ENCODE data around the gene TMEM135.

Gene TMEM135

DNA sequence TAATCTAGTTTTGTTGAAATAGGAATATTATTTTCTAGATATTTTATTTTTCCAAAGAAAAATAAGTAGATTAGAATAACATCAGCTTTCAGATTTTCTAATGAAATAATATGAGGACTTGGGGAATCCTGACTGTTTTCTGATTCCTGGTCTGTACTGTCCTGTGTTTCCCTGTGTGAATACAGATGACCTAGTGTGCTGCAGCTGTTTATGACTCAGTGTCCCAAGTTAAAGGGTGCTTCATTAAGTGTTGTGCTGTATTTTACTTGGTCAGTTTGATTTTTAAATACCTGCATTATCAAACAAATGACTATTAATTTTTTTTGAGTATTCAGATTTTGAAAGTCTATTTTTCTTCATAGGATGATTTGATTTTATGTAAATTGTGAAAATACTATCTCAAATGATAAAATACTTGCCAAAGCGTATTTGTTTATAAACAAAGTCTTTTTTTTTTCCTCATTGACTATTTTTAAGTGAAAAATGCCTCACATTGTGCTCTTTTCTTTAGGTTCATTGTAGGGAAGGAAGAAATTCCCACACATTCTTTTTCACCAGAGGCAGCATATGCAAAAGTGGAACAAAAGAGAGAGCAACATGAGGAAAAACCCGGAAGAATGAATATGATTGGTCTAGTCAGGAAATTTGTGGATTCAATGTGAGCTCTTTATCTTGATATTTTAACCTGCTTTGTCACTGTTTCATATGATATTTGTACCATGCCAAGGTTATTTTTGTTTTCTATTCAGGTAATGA is 264.2 kb downstream of the TMEM135 start:
- no peak for DNase-seq (ENCODE audit: low spot score)

DNA sequence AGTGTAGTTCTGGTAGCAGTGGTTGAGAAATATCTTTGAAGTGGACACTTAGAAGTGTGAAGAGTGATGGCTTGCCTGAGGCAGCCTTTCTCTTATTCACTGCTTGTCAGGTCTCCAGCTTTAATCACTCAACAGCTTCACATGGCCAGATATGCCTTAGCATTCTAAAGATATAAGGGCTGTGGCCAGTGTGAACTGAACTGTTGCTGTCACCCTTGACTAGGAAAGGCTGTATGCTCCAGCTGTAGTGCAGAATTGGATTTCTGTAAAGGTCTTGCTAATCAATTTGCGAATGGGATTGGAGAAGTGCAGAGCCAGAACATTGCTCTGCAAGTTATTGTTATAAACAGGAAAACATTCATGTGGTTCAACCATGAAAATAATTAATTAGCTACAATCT is 266.7 kb downstream of the TMEM135 start:
- DNase-seq (ENCODE audit: low spot score): no peak

DNA sequence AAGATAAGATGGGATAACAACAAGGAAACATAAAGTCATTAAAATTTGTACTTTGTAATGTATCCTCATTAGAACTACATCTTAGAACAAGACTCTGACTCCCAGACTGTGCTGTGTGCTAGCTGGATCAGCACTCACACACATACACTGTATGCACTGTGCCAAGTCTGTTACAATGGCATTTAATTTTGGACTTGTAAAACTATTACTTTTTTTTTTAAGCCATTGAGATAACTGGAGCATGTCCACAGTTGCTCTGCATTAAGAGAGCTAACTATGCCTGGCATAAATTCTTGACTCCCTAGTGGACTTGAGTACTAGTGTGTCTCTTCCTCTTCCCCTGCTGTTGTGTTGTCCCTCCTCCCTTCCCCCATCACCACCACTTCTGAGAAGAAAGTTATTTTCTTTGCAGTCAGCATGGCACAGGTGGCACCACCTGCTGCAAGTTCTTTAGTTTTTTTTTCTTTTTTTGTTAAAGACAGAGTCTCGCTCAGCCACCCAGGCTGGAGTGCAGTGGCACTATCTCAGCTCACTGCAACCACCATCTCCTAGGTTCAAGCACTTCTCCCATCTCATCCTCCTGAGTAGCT is 268.6 kb downstream of the TMEM135 start:
- no peak for DNase-seq (ENCODE audit: low spot score)

DNA sequence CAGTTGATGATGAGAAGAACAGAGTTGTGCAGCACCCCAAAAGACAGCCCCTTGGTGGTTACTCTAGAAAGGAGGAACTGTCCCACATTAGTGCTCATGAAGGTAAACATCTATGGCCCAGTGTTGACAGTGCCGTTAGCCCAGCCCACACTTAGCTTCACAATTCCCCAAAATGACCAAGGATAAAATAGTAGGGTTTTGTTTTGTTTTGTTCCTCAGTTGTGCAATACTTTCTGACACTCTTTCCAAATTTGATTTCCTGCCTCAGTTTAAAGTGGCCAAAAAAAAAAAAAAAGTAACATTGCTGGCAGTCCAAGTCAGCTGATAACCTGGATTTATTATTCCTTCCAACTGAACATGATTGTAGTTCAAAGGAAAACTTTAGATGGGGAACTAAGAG is 269.4 kb downstream of the TMEM135 start:
- no peak for DNase-seq (ENCODE audit: low spot score)

DNA sequence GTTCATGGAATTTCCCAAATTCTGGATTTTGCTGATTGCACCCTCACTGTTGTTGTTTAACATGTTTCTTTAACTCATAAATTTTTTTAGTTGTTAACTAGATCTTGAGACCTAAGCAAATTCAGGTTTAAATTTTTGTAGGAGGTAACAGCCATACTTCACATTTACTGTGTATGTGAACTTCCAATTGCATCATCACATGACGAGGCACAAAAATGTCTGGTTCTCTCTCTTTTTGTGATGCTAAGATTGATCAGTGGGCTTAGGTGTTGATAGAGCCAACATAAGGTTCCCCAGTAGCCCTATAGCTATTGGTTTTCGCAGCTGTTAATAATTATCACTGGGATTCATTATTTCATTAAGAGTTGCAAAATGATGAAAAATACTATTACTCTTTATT is 277.5 kb downstream of the TMEM135 start:
- no peak for DNase-seq (ENCODE audit: low spot score)

DNA sequence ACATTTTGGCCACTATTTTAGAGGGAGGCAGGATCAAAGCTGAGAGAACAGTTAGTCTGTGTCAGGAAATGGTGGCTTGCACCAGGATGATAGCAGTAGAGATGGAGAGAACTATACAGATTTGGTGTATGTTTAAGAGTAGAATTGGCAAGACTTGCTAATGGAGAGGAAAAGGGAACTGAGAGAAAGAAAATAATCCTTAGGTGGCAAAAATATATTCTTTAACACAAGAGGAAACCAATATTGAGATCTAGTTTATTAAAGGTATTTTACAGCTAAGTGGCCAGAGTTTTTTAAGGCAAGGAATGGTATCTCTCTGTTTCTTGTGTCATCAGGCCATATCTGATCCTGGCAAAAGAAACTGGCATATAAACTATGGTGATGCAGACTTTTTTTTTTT is 278.8 kb downstream of the TMEM135 start:
- DNase-seq (ENCODE audit: low spot score): no peak

DNA sequence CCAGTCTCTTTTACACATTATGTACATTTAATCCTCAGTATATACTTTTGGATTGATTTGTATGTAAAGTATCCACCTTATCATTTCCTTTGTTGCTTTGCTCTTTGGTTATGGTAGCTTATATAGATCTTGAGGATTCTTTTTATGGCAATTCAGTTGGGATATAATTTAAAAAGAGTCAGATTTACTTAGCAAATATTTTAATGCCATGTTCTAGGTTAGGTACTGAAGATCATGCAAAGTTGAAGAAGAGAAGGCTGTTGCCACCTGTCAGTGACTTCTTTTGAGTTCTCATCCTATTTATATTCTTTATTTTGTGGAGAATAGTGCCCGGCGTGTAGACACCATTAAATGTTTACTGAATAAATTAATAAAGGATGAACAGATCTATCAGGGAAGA is 279.7 kb downstream of the TMEM135 start:
- no peak for DNase-seq (ENCODE audit: low spot score)

DNA sequence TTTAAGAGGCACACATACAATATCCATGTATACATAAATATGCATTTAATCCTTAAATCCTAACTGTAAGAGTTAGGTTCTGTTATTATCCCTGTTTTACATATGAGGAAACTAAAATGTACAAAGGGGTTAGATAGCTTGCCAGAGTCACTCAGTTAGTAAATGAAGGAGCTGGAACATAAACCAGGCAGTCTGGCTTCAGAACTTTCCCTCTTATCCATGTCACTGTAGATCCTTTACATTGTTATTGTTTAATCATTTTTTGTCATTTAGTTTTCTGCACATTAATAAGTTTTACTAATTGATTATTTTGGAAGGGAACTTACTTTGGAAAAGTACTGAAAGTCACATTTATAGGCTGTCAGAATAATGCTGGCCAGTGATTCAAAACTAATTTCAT is 282.4 kb downstream of the TMEM135 start:
- DNase-seq (ENCODE audit: low spot score): no peak

DNA sequence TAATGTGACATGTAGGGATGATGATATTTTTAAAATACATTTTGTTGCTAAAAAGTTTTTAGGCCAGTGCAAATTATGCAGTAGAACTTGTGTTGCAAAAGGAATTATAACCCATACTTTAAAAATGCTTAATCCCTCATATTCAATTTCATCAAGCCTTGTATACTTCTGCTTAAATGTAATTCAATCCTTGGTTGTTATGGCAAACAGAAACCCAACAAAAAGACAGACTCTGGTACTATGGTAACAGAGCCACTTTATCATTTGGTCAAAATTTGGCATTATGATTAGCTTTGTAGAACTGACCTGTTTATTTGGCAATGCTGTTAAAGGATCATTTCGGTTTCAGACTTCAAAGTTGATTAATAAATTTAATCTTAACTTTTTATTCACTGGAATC is 284.8 kb downstream of the TMEM135 start:
- DNase-seq (ENCODE audit: low spot score): no peak

DNA sequence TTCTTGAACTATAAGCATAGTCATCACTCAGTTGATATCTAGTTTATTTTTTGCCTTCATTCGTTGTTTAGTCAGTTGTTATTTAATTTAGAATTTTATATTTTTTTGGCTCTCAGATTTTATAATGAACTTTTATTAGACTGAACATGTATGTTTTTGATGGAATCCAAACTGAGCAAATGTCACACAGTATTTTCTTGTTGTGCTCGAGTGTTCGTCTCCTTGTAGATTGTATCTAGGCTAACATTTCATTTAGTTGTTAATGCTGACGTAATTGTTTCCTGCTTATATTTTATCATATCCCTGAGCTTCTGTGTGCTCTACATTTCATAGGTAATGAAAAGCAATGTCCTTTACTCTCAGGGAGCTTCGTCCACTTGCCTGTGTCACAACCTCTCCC is 286.2 kb downstream of the TMEM135 start:
- no peak for DNase-seq (ENCODE audit: low spot score)

DNA sequence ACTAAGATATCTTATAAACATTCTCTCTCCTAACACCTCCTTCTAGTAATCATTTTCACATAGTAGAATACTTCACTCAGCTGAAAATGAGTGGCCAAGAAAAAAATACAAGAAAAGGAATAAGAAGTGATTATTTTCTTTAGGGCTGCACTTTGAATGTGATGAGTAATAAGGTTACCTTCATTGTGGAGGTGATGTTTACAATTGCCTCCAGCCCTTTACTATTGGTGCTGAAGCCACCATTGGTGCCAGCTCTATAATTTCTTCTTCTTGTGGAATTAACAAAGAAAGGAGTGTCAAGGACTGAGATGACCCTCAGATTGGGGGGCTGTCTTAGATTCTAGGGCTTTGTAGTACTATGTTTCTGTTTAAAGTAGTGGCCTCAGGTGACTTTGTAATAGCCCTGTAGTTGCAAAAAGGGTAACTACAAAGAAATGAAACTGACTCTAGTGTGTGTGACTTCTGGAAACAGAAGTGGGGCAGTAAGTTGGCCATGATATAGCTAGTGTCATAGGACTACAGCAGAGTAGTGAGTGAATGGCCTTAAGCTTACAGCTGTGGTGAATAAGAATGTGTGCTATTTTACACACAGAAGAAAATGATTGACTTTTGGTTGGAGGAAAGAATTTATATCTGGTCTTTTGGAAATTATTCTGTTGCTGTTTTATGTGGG is 287.2 kb downstream of the TMEM135 start:
- no peak for DNase-seq (ENCODE audit: low spot score)

DNA sequence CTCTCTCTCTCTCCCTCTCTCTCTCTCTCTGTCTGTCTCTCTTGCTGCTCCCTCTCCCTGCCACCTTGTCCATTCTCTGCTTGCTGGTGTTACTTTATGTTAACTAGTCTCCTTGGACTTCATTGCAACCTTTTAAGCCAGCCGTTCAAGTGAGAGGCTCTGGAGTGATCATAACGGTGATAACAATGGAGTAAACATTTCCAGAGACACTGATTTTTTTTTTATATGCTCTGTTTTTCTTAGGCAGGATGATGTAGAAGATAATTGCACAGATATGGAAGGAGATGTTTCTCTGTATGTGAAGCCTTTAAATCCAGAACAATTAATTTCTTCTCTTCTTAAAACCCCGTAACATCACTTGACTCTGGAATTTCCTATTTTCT is 287.7 kb downstream of the TMEM135 start:
- DNase-seq (ENCODE audit: low spot score): no peak

DNA sequence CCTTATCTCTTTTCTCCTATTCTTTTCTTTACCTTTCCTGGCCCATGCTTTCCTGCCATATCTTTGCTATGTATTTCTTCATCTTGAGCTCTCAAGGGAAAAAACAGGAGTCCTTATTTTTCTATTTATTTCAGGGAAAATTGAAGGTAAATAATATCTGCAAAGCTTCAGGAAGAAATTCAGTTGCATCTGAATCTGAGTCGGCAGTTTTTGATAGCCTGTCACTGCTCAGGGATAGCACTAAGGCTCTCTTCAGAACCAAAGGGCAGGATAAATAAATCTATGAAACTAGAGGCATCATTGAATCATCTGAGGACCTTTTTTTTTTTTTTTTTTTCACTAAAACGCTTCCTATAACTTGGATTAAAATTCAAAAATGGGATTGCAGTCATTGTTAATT is 288.9 kb downstream of the TMEM135 start:
- DNase-seq (ENCODE audit: low spot score): no peak

DNA sequence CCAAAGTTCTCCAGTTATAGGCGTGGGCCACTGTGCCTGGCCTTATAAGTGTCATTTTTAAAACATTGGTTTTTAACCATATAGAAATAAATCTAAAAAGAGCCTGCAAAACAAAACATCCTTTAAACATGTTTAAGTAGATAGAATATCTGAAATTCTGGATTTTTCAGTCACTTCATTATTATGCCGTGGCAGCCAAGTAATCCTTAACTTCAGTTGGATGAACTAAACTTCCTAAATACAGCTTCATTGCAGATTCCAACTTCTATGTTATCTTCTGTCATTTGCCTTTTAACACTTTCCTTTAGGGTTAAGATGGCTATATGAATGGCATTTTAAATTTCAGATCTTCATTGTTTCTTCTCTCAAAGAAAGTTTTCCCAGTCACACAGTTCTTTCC is 291.4 kb downstream of the TMEM135 start:
- DNase-seq (ENCODE audit: low spot score): no peak

DNA sequence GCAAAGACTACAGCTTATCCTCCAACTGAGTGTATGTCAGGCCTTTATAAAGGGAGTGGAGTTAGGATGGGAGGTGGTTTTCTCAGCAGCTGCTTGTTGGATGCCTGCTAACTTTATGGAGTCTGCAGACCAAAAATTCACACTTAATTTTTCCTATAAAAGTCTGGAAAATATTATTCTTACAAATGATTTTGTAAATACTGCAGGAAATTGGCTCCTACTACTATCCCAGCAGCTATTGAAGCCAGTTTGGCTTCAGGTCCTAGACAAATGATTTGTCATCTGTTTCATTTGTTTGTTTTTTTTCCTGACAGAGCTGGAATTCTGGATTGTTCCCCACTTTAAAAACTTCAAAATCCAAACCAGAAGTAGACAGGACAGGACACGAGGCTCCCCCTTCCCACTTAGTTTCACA is 292.5 kb downstream of the TMEM135 start:
- DNase-seq (ENCODE audit: low spot score): no peak

DNA sequence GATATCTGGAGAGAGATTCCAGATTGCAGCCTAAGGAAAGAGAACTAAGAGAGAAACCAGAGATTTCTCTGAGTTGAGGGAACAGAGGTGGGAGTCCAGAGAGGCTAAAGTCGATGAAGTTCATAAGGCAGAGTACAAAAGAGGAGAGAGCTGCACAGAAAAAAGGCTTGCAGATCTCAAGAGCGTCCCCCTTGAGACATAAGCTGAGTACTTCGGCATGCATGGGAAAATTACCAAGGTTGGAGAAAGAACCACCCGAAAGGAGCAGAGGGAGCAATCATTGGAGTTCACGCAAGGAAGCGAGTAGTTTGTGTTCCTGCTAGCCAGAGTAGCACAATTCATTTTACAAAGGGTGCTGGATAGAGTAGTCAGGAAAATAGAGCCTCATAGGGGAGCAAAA is 293.5 kb downstream of the TMEM135 start:
- DNase-seq (ENCODE audit: low spot score): no peak

DNA sequence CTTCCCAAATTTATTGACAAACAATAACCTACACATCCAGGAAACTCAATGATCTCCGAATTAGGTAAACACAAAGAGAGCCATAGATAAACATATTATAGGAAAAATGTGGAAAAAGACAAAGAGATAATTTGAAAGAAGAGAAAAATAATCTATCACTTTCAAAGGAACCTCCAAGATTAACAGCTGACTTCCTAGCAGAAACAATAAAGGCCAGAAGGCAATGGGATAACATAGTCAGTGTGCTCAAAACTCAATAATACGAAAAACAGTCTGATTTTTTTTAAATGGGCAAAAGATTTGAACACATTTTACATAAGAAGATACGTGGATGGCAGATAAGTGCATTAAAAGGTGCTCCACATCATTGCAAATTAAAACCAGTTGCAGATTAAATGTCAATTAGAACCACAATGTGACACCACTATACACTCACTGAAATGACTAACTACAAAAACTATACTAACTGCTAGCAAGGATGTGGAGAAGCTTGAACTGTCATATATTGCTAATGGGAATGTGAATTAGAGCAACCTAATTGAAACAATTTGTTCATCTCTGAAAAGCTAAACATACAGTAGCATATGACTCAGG is 300.4 kb downstream of the TMEM135 start:
- DNase-seq (ENCODE audit: low spot score): no peak

DNA sequence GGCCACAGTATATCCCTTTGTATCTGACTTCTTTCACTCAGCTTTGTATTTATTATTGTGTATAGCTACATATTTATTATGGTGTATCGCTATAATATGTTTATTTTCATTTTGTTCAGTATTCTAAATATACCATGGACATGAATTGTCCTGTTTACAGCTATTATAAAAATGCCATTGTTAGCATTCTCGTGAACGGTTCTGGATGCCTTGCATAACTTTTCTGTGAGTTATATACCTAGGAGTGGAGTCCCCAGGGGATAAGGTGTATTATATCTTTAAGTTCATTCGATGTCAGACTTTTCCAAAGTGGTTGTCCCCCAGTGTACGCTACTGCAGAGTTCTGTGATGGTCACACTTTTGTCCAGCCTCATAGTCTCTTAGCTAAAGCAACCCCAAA is 301.7 kb downstream of the TMEM135 start:
- DNase-seq (ENCODE audit: low spot score): no peak

DNA sequence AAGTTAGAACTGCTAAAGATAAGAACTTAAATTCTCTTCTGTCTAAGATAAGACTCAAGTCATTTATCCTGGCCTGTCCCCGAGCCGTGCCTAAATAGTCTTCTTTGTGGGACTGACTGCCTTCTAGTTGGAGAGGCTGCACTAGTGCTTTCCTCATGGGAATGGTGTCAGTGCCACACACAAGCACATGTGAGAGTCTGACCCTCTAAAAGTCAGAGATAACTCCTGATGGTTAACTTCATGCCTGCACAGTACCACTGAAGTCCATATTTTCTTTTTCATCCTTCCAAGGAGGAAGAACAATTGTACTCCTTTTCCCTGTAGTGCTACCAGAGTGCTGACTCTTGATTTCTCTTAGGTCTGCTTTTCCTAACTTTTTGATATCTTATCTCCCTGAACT is 309.7 kb downstream of the TMEM135 start:
- DNase-seq (ENCODE audit: low spot score): no peak

DNA sequence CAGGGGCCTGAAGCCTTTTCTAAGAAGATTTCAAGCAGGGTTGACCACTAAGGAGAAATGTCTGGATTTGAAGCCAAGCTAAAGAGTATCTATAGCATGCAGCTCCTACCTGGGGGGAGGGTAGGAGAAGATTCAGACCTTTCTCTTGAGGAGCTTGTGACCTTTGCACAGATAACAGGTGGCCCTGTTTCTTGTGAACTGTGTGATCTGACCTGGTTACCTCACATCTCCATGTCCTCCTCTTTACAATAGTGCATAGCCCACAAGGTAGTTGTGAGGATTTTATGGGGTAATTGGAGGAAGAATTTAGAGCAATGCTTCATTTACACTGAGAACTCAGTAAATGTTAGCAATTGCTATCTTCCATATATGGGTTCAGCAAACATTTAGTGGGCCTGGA is 310.1 kb downstream of the TMEM135 start:
- no peak for DNase-seq (ENCODE audit: low spot score)

DNA sequence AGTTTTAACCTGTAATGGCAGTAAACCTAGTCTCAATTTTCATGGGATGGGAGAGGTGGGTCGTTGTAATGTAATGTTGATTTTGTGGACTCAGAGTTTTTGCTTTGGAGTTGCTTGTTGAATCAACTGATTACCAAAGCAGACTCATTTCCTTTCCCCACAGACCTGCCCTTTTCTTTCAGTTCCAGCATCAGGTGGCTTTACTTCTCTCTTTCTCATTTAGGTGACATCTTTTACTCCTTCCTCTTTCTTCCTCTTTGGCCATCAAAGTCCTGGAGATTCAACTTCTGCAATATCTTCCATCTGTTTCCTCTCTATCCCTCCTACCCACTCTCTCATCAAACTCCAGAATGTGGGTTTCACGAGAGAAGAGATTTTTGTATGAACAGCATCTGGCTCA is 313.9 kb downstream of the TMEM135 start:
- no peak for DNase-seq (ENCODE audit: low spot score)

DNA sequence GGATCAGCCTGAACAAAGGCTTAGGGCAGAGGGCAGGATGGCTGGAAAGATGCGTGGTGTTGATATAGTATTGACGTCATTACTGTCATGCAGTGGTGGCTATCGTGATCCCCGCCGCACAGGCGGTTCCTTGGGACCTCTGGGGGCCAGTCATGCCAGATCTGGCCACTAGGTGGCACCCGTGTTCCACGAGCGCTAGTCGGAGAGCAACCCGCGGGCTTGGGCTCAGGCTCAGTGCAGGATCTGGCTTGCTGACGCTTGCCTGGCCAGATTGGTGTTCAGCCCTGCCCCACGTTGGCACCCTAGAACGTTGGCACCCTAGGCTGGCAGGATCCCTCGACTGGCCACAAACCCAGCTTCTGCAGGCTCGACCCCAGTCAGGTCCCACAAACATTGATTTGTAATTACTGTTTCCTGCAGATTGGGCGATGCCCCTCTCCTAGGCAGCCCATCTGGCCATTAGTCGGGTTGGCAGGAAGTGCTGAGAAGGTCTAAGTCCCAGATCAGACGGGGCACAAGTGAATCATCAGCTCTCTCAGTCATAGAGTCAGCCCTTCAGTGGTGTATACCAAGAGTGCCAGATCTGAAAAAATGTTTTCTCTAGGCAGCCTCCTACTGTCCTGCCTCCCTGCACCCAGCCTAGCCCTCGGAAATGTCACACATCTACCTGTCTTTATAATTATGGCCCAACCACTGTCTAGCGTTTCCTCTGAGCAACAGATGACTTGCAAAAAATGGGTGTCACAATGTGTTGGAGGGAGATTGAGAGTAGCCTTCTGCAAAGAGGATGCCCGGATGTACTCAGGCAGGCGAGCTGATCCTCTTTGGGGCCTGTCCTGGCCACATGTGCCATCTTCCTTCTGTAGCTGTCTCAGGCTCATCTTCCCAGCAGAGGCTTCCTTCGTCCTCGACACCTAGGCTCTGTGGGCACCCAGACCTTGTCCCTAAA is 315.3 kb downstream of the TMEM135 start:
- DNase-seq (ENCODE audit: low spot score): peak; percentile 93
